CD4-positive, alpha-beta T cell treated with Interleukin-10 for 1 hour (primary cell): ENCODE results near the gene PEX14.
"Not testable (repeated sequence)": the region's sequence is repeated elsewhere in the genome, so short reads cannot be mapped to it uniquely, and the experiment has no call there.

Experiments used
- DNase-seq: peaks from one replicate; pipeline ENCODE4 v3.0.0-alpha.2; 2020

PEX14 gene

DNA sequence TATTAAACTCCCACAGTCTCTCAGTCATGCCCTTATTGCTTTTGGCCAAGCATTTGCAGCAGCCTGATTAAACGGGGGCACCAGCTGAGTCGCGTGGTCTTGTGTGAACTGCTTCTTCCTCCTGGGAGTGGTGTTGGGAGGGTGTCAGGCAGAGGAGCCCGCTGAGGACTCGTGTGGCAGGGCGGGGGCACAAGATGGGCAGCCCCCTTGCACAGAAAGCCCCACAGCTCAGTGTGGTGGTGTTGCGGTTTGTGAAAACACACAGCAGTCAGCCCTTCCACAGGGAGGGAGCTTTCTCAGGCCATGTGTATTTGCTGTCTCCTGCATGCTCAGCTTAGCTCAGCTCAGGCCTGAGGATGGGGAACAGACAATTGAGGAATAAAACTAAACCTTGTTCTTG lies 22.4 kb downstream of the PEX14 start:
- DNase-seq, result peak; percentile 27

GRCh38 chr1:10498231-10498630 lies 23.5 kb downstream of the PEX14 start:
- peak; percentile 21 for DNase-seq

GRCh38 chr1:10502206-10502605 lies 27.5 kb downstream of the PEX14 start:
- no peak for DNase-seq

DNA sequence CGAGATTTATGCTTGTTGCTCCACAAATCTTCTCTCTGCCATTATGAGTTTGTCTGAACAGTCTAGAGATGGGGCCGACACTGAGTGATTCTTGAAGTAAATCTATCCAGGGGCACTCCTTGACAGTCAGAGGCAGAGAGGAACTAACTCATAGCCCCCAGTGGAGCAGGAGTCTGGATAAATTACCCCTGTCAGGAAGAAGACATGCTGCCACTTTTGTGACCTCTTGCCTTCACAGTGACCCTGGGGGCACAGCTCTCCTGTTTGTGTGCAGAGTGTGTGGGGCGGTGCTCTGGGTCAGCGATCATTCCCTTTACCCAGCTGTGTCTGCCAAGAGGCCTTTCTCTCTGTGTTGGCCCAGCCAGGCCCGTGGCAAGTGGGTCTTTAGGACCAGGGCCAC lies 29.5 kb downstream of the PEX14 start:
- no peak for DNase-seq

GRCh38 chr1:10506046-10506676 lies 31.4 kb downstream of the PEX14 start:
- not testable (repeated sequence) for DNase-seq

DNA sequence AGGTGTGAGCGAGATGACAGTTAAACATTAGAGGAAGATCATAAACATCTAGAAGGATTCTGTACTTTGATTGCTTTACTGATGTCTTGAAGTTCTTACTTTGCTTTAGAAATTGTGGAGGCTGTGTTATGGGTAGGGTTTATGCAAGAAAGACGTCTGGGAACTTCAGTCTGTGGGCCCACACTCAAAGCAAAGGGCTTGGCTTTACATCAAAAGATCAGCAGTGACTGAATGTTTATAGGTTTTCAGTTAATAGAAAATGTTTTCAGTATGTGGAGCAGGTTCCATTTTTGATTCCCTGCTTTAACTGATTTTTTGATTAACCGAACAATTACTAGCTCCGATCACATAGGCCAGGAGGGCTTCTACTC lies 31.9 kb downstream of the PEX14 start:
- DNase-seq, result no peak

DNA sequence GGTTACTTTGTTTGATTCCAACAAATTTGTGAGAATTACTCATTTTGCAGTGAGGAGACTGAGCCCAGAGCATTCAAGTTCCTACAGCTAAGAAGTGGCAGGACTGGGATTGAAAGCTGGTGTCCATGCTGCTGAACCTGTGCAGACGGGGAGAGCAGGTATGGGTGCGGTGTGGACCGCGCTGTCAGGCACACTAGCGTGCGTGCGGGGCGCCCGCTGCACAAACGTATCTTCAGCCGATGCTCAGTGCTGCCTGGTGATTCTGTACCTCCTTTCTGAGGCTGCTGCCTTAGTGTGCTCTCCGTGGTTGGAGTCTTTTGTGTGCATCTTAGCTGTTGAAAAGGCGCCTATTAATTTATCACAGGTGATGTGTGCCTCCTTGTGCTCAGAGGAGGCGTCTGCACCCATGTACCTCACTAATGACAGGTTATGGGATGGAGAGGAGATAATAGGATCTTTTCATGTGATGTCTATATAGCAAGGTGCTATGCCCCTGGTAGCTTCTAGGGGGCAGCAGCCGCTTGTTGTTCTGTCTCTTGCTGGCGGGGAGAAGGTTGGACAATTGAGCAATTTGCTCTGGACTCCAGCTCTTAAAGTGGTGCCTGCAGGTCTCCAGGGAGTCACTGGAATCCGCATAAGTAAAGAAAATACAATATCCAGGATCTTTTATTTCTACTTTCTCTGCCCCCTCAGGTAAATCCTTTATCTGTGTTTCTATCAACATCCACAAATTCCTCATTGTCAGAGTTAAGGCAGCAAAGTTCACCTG lies 32.5 kb downstream of the PEX14 start:
- peak; percentile 72 for DNase-seq

DNA sequence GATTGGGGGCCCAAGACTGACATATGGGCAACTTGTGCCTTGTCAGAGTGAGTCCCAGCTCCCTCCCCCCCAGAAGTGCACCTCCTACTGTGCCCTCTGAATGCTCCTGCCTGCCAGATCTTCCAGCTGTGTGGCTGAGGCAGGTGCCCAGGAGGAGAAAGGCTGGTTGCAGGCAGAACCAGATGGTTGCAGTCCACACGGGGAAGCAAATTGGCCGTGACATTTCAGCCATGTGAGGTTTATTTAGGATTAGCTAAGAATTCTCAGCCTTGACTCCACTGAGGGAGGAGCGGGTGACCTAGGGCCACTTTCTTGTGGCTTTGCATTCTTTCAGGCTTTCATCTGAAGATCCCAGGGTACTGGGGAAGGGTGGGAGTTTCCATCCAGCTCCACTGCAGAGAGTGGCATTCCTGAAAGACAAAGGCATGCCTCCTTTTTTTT lies 33.8 kb downstream of the PEX14 start:
- DNase-seq, result no peak

GRCh38 chr1:10509809-10510509 lies 35.2 kb downstream of the PEX14 start:
- DNase-seq, result no peak

DNA sequence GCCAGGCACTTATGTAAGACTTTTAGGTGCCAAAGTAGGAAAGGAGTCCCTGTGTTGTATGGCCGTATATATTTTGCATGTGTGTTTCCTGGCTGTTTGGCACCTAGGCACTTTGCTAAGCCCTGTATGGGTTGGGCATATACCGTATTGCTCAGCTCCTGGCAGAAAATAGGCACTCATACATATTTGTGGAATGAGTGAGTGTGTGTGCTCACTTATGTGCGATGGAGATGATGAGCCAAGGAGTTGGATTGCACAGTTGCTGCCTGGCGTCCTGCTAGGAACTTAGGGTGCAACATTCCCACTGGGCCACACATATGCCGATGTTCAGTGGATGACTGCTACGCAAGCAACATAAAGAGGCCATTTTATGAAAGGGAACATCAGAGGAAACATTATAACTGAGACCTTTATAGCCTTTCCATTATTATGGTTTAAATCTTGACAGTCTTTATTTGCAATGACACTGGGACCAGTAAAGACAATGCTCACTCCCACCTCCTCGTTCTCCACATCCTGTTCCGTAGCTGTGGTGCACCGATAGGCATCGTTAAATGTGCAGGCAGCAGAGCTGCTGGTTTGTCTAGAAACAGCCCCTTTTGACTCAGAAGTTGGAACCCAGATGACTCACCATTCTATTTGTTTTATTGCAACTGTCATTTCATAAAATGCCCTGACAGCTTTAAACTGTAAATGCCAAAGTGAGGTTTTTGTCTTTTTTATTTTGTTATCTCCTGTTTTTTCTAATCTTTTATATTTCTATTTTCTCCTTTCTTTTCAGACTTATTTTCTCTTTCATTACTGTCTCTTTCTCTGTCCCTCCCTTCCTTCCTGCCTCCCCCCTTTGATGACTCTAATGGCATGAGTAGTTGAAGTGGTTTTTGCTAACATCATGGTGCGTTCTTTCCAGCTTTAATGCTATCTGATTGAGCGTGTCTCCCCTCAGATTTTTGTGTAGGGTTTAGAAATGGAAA lies 36.1 kb downstream of the PEX14 start:
- peak; percentile 80 for DNase-seq

DNA sequence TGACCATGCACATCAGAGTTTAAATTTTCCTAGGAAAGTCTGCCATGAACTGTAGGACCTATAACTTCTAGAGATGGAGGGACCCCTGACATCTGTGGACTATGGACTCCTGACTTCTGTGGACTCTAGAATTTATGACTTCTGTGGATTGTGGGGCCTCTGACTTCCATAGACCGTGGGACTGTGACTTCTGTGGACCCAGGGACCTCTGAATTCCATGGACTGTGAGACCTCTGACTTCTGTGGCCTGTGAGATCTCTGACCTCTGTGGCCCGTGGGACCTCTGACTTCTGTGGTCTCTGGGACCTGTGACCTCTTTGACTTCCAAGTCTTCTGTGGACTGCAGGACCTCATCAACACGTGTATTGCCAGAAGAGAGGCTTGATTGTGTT lies 36.7 kb downstream of the PEX14 start:
- no peak for DNase-seq

- DNase-seq, result no peak
Observed at GRCh38 chr1:10513199-10513598, 38.4 kb downstream of the PEX14 start.

GRCh38 chr1:10514490-10515235 lies 39.9 kb downstream of the PEX14 start:
- DNase-seq, result peak; percentile 54

DNA sequence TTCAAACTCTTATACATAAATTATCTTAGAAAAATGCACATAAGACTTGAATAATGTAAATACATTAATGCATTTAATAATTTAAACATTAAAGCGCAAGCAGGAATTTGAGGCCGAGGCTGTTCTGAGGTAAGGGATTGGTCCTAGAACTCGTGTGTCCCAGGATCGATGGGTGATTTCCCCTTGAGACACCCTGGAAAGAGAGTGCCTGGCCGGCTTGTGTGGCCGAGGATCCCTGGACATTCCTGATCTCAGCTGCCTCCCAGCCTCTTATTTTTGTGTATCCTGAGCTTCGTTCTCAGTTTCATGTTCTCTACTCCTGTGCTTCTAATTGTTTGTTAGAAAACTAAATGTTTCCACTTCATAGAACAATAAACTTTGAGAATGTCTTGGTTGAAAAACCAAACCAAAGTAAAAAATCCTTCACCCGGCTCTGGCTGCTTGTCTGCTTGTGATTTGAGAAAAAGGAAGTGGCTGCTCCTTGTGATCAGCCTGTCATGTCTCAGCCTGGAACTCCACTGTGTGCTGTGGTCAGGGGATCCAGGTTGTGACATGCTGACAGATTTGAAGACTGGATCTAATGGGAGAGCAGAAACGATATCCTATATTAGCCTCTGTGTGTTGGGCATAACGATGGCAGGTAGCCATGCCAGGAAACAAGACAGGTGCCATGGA lies 40.7 kb downstream of the PEX14 start:
- no peak for DNase-seq

- DNase-seq, result no peak
Observed at GRCh38 chr1:10515976-10516750, 41.4 kb downstream of the PEX14 start.

DNA sequence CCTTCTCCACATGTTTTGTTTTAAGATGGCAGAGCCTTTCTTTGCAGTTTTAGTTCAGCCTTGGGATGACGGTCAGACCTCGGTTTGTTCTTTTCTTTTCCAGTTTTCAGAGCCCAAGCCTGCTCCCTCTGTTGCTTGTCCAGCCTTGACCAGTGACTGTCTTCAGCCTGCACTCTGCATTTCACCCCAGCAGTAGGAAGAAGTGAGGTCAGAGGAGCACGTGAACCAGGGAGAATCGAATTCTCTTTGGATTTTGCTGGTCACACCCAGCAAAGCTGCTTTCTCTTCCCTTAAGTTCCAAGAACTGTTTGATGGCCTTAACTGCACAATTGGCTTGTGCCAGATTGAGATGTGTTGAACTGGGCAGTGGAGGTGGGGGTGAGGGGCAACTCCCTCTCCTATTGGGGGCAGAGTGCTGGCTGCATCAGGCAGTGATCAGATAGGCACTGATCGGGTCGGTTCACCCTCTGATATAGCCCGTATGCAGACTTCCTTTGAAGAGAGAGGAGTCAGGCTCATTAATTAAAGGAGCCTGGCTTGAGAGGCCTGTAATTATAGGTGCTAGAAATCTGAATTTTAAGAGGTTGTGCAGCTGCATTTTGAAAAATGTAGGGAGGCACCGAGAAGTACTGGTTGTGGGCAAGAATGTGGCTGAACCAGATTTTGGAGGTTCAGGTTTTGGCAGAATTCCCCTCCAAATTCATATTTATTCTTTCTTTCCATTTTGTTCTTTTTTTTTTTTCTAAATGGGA lies 42.4 kb downstream of the PEX14 start:
- no peak for DNase-seq

- no peak for DNase-seq
Observed at GRCh38 chr1:10517677-10517982, 42.9 kb downstream of the PEX14 start.

- no peak for DNase-seq
Observed at GRCh38 chr1:10519016-10519417, 44.3 kb downstream of the PEX14 start.

DNA sequence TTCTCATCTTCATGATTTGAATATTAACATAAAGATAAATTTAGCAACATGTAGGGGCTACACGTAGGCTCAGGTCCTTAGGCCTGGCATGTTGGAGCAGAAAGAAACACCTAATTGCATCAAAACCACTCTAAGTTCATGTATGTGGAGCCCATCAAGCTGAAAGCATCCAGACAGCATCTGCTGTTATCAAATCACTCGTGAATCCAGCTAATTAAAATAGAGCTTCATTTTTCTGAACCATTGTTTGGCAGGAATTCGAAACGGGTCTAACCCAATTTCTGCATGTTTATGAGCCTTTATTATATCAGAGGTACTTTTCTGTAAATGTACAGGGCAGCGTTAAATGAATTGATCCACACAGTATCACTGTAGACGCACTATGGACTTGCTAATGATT lies 45.7 kb downstream of the PEX14 start:
- DNase-seq, result no peak

DNA sequence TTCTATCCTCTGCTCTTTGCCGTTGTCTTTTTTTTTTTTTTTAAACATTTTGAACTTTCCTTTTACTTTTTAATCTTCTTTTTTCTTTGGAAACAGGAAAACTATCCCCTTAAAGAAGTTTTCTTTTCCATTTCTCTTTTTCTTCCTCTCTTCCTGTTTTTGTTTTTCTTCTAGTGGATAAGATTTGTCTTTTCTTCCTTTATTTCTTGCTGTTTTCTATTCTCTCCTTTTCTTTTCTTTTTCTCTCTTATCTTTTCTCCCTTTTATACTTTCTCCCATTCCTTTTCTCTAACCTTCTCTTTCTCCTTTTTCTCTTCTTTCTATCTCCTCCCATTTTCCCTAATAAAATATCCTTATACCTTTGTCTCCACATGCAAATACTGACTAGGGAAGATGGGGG lies 46.2 kb downstream of the PEX14 start:
- no peak for DNase-seq
